Neural cell (in vitro differentiated cells): ENCODE measurements around the gene FBXL20. TPM values are rescaled to one million over a fixed set of nuclear protein-coding genes. Genes with fewer than 3 reads are reported as not detected.
A peak's percentile ranks its signal among the peaks of the same experiment; 100 is the strongest.

ENCODE experiments used
- H2AFZ ChIP-seq: fragments of 200-600, 300-800 bp; sonication (generic), shearing (Covaris generic); 2 replicates; pipeline ENCODE4 v1.6.0; 2014; ENCODE audit warnings: low read depth, mild to moderate bottlenecking, antibody characterized with exemption, low read length, moderate library complexity
- H3F3A ChIP-seq: fragments of 200-600 bp; shearing (Covaris generic); 2 replicates; pipeline ENCODE4 v1.6.1; 2016; ENCODE audit warnings: mild to moderate bottlenecking, moderate library complexity, mixed read lengths, antibody characterized with exemption, low read length; ENCODE audit not compliant: insufficient read depth, poor library complexity, severe bottlenecking
- H3K27ac ChIP-seq: fragments of 200-600, 300-800 bp; sonication (generic), shearing (Covaris generic); 2 replicates; pipeline ENCODE4 v1.5.1; 2014; ENCODE audit warnings: mild to moderate bottlenecking, low read length, moderate library complexity
- H3K27me3 ChIP-seq: fragments of 300-800, 200-600 bp; sonication (generic), shearing (Covaris generic); 2 replicates; pipeline ENCODE4 v1.6.0; 2014; ENCODE audit warnings: mild to moderate bottlenecking, low read depth, low read length, moderate library complexity; ENCODE audit not compliant: insufficient read depth
- H3K36me3 ChIP-seq: fragments of 300-800, 200-600 bp; sonication (generic), shearing (Covaris generic); 2 replicates; pipeline ENCODE4 v1.5.1; 2014; ENCODE audit warnings: mild to moderate bottlenecking, antibody characterized with exemption, low read length, moderate library complexity; ENCODE audit not compliant: insufficient read depth
- H3K4me2 ChIP-seq: fragments of 300-800, 200-600 bp; sonication (generic), shearing (Covaris generic); 2 replicates; pipeline ENCODE4 v1.6.0; 2014; ENCODE audit warnings: mild to moderate bottlenecking, low read length
- H3K4me3 ChIP-seq: fragments of 300-800, 200-600 bp; sonication (generic), shearing (Covaris generic); 2 replicates; pipeline ENCODE4 v1.5.1; 2014; ENCODE audit warnings: mild to moderate bottlenecking, low read length, moderate library complexity
- H3K79me2 ChIP-seq: fragments of 200-600 bp; shearing (Covaris generic); replicated peaks from 2 replicates; pipeline ENCODE4 v1.6.0; 2014; ENCODE audit warnings: mild to moderate bottlenecking, low read length, moderate library complexity; ENCODE audit not compliant: insufficient read depth
- H3K9ac ChIP-seq: fragments of 300-800, 200-600 bp; sonication (generic), shearing (Covaris generic); 2 replicates; pipeline ENCODE4 v1.6.1; 2016; ENCODE audit warnings: mild to moderate bottlenecking, low read length, mixed read lengths
- H3K9me2 ChIP-seq: fragments of 200-600 bp; shearing (Covaris generic); 2 replicates; pipeline ENCODE4 v1.6.1; 2016; ENCODE audit warnings: mild to moderate bottlenecking, low read length, mixed read lengths; ENCODE audit not compliant: insufficient read depth
- H3K9me3 ChIP-seq: fragments of 200-600, 300-800 bp; sonication (generic), shearing (Covaris generic); 2 replicates; pipeline ENCODE4 v1.6.1; 2016; ENCODE audit warnings: mild to moderate bottlenecking, mixed run types, low read length, moderate library complexity, mixed read lengths
- H4K20me1 ChIP-seq: fragments of 200-600 bp; shearing (Covaris generic); 2 replicates; pipeline ENCODE4 v1.6.1; 2016; ENCODE audit warnings: mild to moderate bottlenecking, mixed run types; ENCODE audit not compliant: insufficient read depth
- CTCF ChIP-seq: fragments of 450-650 bp; IDR thresholded peaks from 2 replicates; pipeline ENCODE4 v1.5.1; 2014; ENCODE audit warnings: antibody characterized with exemption, mild to moderate bottlenecking, moderate library complexity; ENCODE audit not compliant: poor library complexity, severe bottlenecking
- EP300 ChIP-seq: fragments of 450-650 bp; conservative IDR thresholded peaks from 2 replicates; pipeline ENCODE4 v1.6.1; 2014; ENCODE audit warnings: antibody characterized with exemption, mild to moderate bottlenecking, moderate library complexity; ENCODE audit not compliant: poor library complexity, severe bottlenecking
- EZH2 ChIP-seq: fragments of 200-600, 300-800 bp; shearing (Covaris generic), sonication (generic); IDR thresholded peaks from 2 replicates; pipeline ENCODE4 v1.6.1; 2014; ENCODE audit warnings: antibody characterized with exemption, low read length, borderline replicate concordance, mild to moderate bottlenecking; ENCODE audit not compliant: insufficient read depth, poor library complexity, severe bottlenecking
- MXI1 ChIP-seq: fragments of 450-650 bp; conservative IDR thresholded peaks from 2 replicates; pipeline ENCODE4 v1.6.1; 2014; ENCODE audit warnings: antibody characterized with exemption, mild to moderate bottlenecking; ENCODE audit not compliant: poor library complexity, severe bottlenecking
- POLR2AphosphoS5 ChIP-seq: IDR thresholded peaks from 2 replicates; pipeline ENCODE4 v1.6.1; 2012
- RAD21 ChIP-seq: fragments of 450-650 bp; conservative IDR thresholded peaks from 2 replicates; pipeline ENCODE4 v1.6.1; 2014; ENCODE audit warnings: antibody characterized with exemption, mild to moderate bottlenecking, moderate library complexity
- REST ChIP-seq: IDR thresholded peaks from 2 replicates; pipeline ENCODE4 v1.6.1; 2012; ENCODE audit warnings: borderline replicate concordance
- SMC3 ChIP-seq: fragments of 450-650 bp; conservative IDR thresholded peaks from 2 replicates; pipeline ENCODE4 v1.6.1; 2014; ENCODE audit warnings: antibody characterized with exemption, mild to moderate bottlenecking, moderate library complexity; ENCODE audit not compliant: poor library complexity
- polyA plus RNA-seq: library from polyadenylated mRNA; depleted of rRNA; stranded (reverse); fragments of >200 nt; gene quantifications from 2 replicates; pipeline ENCODE4 v1.2.3, GENCODE V29; 2014

Gene FBXL20
- polyA plus RNA-seq, 1 donor from 2014 or later, result 12.0 TPM

GRCh38 chr17:39223907-39224777, 177.3 kb downstream of the FBXL20 start:
- no peaks in the 10 kb centered on the region for H3K36me3 ChIP-seq
- TF ChIP-seq RAD21, result no peak
- TF ChIP-seq SMC3, result no peak
- TF ChIP-seq REST, result no peak
- TF ChIP-seq CTCF, result no peak
- peaks cover 38% of the 10 kb centered on the region for H3K27me3 ChIP-seq
- H2AFZ ChIP-seq, result no peak overlapping the region
- H3K4me3 ChIP-seq, result peak overlapping the region; percentile 67
- no peak overlapping the region for H3K4me2 ChIP-seq
- H3F3A ChIP-seq, result no peaks in the 10 kb centered on the region
- no peaks in the 10 kb centered on the region for H3K9me2 ChIP-seq
- H3K79me2 ChIP-seq, result no peaks in the 10 kb centered on the region
- no peaks in the 10 kb centered on the region for H3K9me3 ChIP-seq
- no peak overlapping the region for H3K9ac ChIP-seq
- H3K27ac ChIP-seq, result no peak overlapping the region
- no peaks in the 10 kb centered on the region for H4K20me1 ChIP-seq

- Histone ChIP-seq H3K9ac (no peak overlapping the region), H3K79me2 (no peaks in the 10 kb centered on the region), H4K20me1 (no peaks in the 10 kb centered on the region), H3K27me3 (peaks cover 40% of the 10 kb centered on the region), H3K36me3 (no peaks in the 10 kb centered on the region), H3K4me2 (no peak overlapping the region), H3K9me2 (no peaks in the 10 kb centered on the region), H2AFZ (no peak overlapping the region), H3F3A (no peaks in the 10 kb centered on the region), H3K9me3 (no peaks in the 10 kb centered on the region), H3K27ac (no peak overlapping the region), H3K4me3 (no peak overlapping the region)
- TF ChIP-seq POLR2AphosphoS5, result no peak
- no peak for TF ChIP-seq MXI1
- TF ChIP-seq REST, result no peak
- no peak for TF ChIP-seq RAD21
- TF ChIP-seq EP300, result no peak
- no peak for TF ChIP-seq EZH2
Observed at GRCh38 chr17:39222866-39223834, 178.3 kb downstream of the FBXL20 start.
